HG03520 (cell line): Measurements from ENCODE around the gene COX6A2.

Source experiments
- ATAC-seq: cut with Tn5 transposase; IDR thresholded peaks from one replicate; pipeline ENCODE4 v1.9.1; 2021; ENCODE audit warnings: mild to moderate bottlenecking, moderate library complexity; ENCODE audit not compliant: unreplicated experiment

COX6A2 gene

DNA sequence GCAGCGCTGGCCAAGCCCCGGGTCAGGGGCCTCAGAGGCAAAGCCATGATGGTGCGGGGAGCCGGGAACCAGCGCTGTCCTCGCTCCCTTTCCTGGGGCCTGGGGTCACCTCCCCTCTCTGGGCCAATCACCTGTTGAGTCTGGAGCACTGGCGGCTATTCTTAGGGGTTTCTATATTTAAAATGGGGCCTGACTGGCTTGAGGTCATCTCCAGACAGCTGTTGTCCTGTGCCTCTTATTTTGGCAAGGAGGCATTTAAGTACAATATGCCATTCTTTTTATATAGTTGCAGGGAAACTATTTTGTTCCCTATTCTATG is at the start of gene COX6A2:
Gene COX6A2 (minus strand): TSS at position 82 of the 319 bp plus-strand sequence. CDS start 35 bp downstream, at position 47.
- ATAC-seq = no peak

DNA sequence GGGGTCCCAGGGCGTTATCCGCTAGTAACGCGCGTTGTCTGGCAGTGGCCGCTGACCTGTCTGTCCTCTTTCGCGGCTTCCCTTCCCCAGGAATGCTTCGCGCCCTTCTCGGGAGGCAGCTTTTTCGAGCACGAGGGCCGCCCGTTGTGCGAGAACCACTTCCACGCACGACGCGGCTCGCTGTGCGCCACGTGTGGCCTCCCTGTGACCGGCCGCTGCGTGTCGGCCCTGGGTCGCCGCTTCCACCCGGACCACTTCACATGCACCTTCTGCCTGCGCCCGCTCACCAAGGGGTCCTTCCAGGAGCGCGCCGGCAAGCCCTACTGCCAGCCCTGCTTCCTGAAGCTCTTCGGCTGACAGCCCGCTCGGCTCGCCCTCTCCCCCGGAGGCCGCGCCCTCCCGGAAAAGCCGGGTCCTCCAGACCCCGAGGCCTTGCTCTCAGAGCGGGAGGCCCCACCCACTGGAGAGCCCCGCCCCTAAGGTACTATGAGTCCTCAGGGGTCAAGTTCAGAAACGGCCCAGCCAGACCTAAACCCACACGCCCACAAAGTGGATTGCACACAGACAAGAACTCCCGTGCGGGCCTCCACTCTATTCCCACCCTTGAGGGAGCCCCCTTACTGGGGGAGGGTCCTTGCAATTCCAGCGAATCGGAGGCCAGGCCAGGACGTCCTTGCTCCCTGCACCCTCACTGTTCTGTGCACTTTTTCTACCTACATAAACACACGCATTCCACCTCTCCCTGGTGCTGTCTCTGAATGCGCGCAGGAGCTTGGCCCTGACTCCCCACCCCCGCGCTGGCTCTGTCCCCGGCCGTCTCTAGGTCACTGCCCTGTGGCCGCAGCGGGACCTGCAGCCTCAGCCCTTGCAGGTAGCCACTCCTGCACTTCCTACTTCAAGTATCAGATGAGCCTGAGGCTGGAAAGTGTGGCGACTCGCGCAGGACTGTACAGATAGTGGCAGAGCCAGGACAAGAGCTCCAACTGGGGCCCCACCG is 49.4 kb upstream of the COX6A2 start:
- no peak for ATAC-seq

DNA sequence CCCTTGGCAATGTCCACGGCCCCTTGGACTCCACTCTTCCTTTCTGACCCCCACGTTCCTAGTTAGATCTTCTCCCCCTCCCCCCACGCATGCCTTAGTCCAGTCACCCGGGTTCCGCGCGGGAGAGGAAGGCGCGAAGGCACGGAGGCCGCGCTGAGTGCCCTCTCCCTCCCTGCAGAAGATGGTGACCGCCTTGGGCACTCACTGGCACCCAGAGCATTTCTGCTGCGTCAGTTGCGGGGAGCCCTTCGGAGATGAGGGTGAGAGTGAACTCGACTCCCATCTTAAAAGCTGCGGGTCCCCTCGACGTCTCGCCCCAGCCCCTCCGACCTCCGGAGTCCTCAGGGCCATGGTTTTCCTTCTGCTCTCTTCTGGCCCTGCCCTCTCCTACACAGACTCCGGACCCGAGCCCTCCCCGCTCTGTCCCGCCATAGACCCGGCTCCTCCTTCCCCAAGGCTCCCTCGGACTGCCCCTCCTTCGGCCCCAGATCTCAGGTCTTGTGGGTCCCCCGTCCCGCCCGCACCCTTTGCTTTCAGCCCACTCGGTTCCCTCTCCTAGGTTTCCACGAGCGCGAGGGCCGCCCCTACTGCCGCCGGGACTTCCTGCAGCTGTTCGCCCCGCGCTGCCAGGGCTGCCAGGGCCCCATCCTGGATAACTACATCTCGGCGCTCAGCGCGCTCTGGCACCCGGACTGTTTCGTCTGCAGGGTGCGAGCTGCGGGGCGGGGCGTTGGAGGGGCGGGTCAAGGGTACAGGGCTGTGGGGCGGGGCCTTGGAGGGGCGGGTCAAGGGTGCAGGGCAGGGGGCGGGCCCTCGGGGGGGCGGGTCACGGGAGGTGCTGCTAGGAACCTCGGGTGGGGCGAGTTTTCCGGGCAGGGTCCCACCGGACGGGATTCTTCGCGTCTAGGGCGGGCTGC is 48.4 kb upstream of the COX6A2 start:
- ATAC-seq = peak; percentile 43

GRCh38 chr16:31475946-31476302 is 47.8 kb upstream of the COX6A2 start:
- no peak for ATAC-seq

DNA sequence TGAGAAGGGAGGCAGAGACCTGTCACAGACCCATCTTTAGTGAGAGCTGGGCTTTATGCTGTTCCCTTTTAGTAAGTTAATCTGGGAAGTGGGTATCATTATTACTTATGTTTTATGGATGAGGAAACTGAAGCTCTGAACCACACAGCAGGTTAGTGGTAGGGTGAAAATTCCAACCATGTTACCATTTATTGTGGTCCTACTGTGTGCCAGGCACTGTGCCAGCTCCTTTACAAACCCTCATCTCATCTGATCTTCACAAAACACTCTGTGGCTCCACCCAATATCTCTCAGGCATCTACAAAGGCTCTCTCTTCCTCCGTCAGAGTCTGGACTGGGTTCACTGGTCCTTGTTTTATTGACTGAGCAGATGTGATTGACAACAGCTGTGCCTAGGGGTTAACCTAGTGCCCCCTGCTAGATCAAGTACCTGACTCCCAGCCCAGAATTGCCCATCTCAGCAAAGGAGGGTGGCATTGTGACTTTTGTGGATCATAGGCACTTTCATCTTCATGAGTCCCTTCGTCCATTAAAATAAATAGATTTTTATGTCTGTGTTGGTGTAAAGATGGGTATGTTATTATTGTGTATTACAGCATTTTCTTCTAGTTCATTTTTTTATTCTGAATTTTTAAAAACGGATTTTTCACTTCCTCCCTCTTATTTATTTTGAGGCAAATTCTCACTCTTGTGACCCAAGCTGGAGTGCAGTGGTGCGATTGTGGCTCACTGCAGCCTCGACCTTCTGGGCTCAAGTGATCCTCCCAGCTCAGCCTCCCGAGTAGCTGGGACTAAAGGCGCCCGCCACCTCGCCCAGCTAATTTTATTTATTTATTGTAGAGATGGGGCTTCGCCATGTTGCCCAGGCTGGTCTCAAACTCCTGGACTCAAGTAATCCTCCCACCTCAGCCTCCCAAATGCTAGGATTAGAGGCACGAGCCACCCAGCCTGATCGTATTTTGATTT is 46.9 kb upstream of the COX6A2 start:
- ATAC-seq = no peak

DNA sequence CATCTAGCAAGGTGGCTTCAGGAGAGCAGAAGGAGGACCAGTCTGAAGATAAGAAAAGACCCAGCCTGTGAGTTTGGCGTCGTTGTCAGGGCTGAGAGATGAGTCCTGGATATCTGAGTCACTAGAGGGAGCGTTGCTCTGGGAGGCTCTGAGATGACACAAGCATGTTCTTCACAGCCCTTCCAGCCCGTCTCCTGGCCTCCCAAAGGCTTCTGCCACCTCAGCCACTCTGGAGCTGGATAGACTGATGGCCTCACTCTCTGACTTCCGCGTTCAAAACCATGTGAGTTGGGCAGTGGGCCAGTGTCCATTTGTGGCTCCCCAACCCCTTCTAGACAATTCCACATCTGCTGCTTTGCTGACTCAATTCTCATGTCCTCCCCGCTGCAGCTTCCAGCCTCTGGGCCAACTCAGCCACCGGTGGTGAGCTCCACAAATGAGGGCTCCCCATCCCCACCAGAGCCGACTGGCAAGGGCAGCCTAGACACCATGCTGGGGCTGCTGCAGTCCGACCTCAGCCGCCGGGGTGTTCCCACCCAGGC is 46.1 kb upstream of the COX6A2 start:
- no peak for ATAC-seq

DNA sequence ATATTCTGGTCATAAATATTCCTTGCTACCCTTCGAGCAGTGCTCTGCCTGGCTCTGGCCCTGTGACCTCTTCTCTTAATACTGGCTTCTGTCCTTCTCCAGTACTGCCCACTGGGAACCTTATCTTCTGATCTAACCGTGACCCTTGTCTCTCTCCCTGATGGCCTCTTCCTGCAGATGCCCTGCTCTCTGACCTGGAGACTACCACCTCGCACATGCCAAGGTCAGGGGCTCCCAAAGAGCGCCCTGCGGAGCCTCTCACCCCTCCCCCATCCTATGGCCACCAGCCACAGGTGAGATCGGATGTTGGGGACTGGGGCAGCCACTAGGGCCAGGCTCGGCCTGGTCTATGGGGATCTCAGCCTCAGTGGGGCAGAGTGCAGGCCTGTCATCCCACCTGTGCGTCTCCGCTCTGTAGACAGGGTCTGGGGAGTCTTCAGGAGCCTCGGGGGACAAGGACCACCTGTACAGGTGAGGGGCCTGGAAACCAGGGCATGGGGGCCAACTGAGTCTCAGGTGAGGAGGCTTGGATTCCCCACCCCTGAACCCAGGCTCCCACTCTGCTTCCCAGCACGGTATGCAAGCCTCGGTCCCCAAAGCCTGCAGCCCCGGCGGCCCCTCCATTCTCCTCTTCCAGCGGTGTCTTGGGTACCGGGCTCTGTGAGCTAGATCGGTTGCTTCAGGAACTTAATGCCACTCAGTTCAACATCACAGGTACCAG is 45.3 kb upstream of the COX6A2 start:
- no peak for ATAC-seq

- no peak for ATAC-seq
Observed at GRCh38 chr16:31472709-31473203, 44.6 kb upstream of the COX6A2 start.

DNA sequence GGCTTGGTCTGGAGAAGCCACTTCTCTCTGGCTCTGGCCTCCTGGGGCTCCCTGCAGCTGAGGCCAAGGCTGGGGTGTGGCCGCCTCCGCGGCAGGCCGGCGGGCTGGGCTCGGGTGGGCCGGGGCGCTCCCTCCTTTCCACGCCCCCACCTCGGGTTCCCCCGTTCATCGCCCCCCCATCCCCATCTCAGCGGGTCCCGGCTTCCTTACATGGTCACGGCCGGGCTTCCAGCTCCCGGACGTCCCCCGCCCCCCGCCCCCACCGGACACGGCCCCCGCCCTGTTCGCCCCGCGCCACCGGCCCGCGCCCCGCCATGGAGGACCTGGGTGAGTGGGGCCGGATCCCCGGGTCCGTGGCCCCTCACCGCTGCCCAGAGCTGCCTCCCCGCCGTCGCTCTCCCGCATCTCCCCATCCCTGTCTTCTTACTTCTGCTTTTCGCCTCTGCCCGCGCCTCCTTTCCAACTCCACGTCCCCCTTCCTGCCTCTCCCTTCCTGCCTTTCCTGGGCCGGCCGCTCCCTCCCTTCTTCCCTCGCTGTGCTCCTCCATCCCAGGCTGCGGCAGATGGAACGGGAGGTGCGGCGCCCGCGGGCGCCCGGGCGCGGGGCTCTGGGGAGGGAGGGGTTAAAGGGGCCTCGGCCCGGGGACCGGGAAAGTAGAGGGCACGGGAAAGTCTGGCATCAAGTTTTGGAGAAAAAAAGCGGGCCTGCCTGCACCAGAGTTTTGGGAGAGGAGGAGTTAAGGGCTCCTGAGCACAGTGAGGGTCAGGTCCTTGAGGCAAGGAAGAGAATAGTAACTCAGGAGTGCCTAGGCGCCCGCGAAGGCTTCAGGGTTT is 43.9 kb upstream of the COX6A2 start, which contains the start of gene TGFB1I1:
Gene TGFB1I1 (plus strand): TSS at position 278 of the 834 bp plus-strand sequence. CDS start 37 bp downstream, at position 315.
- no peak for ATAC-seq

GRCh38 chr16:31471241-31471874 is 43.2 kb upstream of the COX6A2 start:
- no peak for ATAC-seq

- ATAC-seq = no peak
Observed at GRCh38 chr16:31470615-31471014, 42.5 kb upstream of the COX6A2 start.

- no peak for ATAC-seq
Observed at GRCh38 chr16:31467858-31468257, 39.7 kb upstream of the COX6A2 start.

DNA sequence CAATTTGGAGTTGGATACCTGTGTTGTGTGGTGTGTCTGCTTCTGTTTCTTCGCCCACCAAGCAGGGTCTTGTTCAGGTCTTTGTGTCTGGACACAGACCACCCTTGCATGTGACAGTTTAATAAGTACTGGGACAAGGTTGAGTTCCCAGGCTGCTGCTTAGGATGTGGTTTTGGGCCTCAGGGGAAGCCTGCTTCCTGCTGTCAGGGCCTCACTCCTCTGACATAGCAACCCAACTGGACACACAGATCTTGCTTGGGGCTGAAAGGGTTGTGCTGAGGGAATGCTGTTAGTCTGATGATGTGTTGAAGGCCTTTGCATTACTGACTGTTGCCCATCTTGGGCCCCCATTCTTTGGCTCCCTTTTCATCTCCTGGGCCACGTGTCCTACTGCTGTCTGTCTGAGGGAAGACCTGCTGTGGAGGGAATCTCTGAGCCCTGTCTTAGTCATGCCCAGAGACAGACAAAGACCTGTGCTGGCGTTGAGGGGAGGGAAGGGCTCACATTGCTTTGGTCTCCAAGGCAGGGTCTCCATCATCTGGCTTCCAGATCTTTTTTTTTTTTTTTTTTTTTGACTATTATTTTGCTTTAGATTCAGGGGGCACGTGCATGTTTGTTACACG is 39.1 kb upstream of the COX6A2 start:
- ATAC-seq = no peak

GRCh38 chr16:31466381-31466841 is 38.3 kb upstream of the COX6A2 start:
- ATAC-seq = no peak

DNA sequence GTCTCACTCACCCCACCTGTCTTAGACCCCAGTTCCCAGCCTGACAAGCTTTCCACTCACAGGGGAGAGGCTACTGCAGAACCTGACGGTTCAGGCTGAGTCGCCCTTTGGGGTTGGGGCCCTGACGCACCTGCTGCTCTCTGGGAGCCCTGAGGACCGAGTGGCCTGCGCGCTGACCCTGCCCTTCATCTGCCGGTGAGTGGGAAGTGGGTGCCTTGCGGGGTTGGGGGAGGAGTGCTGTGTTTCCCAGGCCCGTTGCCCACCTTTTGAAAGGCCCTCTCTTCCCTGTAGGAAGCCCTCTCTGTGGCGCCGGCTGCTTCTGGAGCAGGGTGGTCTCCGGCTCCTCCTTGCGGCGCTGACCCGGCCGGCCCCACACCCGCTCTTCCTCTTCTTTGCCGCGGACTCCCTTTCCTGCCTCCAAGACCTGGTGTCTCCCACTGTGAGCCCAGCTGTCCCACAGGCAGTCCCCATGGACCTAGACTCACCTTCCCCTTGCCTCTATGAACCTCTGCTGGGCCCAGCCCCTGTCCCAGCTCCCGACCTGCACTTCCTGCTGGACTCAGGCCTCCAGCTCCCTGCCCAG is 37.7 kb upstream of the COX6A2 start:
- no peak for ATAC-seq

DNA sequence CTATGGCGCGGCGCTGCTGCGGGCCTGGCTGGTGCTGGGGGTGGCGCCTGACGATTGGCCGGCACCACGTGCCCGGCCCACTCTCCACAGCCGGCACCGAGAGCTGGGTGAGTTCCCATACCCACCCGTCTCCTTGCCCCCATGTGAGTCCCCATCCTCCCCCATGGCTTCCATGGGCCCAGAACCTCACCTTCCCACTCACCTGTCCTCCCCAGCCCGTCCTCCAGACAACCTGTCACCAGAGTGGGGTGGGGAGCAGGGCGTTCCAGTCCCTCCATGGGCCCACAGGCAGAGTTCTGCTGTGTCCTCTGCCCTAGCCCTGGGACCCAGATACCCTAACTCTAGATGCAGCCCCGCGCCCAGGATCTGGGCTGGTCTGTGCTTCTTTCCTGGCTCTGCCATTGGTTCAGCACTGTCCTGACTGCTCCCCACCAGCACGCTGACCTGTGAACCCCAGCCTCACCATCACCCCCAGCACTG is 36.7 kb upstream of the COX6A2 start:
- ATAC-seq = no peak

DNA sequence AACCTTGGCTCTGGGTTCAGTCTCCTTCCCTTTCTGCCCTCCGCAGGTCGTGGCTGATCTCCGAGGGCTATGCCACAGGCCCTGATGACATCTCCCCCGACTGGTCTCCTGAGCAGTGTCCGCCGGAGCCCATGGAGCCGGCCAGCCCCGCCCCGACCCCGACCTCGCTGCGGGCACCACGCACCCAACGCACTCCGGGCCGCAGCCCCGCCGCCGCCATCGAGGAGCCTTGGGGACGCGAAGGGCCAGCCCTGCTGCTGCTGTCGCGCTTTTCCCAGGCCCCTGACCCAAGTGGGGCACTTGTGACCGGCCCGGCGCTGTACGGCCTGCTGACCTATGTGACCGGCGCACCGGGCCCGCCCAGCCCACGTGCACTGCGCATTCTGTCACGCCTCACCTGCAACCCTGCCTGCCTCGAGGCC is 36.2 kb upstream of the COX6A2 start:
- no peak for ATAC-seq
